Stimulated activated naive CD8-positive, alpha-beta T cell treated with anti-CD3 and anti-CD28 coated beads, Interleukin-15, Interleukin-2, amounts not matched to agents 100 ng/mL and 50 ng/mL, for 24 hours (primary cell): ENCODE data around the gene HAPLN3.

Experiments
- H3K27ac Mint-ChIP-seq: one replicate; pipeline ENCODE4 v1.8.0; 2021; ENCODE audit warnings: mild to moderate bottlenecking, mixed read lengths
- H3K27me3 Mint-ChIP-seq: one replicate; pipeline ENCODE4 v1.8.0; 2021; ENCODE audit warnings: mixed read lengths
- H3K36me3 Mint-ChIP-seq: one replicate; pipeline ENCODE4 v1.8.0; 2021; ENCODE audit warnings: low read depth, mixed read lengths
- H3K4me1 Mint-ChIP-seq: one replicate; pipeline ENCODE4 v1.8.0; 2021; ENCODE audit warnings: low read depth, mixed read lengths
- H3K4me3 Mint-ChIP-seq: one replicate; pipeline ENCODE4 v1.8.0; 2021; ENCODE audit warnings: mild to moderate bottlenecking, mixed read lengths
- H3K9me3 Mint-ChIP-seq: one replicate; pipeline ENCODE4 v1.8.0; 2021; ENCODE audit warnings: mixed read lengths

HAPLN3 gene

DNA sequence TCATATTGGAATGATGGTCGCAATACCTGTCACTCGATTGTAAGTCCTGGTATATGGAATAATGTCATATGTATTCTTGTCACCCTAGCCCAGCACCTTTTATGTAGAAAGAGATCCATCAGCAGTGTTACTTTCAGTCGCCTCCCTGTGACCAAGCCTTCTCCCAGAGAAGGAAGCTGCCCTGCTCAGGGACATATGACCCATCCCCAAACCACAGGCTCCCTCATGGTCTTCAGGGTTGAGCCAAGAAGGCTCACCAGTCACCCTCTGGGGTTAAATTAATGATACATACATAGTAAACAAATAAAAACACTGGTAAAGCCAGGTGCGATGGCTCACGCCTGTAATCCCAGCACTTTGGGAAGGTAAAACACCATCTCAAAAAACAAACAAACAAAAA is 22.4 kb upstream of the HAPLN3 start:
- Mint-ChIP-seq H3K36me3 (no peaks in the 10 kb centered on the region), H3K4me1 (peaks cover 28% of the 10 kb centered on the region), H3K9me3 (no peaks in the 10 kb centered on the region), H3K27ac (no peak overlapping the region), H3K27me3 (peaks cover 8% of the 10 kb centered on the region), H3K4me3 (no peak overlapping the region)

DNA sequence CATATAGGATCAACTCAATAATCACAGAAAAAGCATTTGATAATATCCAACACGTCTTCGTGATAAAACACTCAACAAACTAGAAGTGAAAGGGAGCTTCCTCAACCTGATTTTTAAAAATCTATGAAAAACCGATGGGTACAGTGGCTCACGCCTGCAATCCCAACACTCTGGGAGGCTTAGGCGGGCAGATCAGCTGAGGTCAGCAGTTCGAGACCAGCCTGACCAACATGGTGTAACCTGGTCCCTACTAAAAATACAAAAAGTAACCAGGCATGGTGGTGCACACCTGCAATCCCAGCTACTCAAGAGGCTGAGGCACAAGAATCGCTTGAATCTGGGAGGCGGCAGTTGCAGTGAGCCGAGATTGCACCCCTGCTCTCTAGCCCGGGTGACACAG is 20.0 kb upstream of the HAPLN3 start:
- Mint-ChIP-seq H3K27ac (no peak overlapping the region), H3K27me3 (peaks cover 5% of the 10 kb centered on the region), H3K9me3 (no peaks in the 10 kb centered on the region), H3K36me3 (no peaks in the 10 kb centered on the region), H3K4me1 (peaks cover 34% of the 10 kb centered on the region), H3K4me3 (no peak overlapping the region)

DNA sequence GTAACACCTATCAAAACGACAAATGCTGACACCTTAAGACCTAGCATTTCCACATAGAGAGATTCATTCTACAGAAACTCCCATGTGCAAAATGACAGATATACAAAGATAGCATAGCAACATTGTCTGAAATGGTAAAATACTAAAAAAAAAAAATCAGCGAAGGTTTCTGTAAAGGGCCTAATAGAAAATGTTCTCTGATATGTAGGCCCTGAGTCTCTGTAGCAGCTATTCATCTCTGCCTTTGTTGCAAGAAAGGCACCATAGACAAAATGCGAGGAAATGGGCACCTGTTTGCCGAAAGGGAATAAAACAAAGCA is 18.5 kb upstream of the HAPLN3 start:
- H3K9me3 Mint-ChIP-seq = no peaks in the 10 kb centered on the region
- H3K36me3 Mint-ChIP-seq = no peaks in the 10 kb centered on the region
- H3K27ac Mint-ChIP-seq = peak overlapping the region; percentile 94
- H3K27me3 Mint-ChIP-seq = peaks cover 2% of the 10 kb centered on the region
- peak overlapping the region; percentile 92 for H3K4me3 Mint-ChIP-seq
- H3K4me1 Mint-ChIP-seq = peaks cover 26% of the 10 kb centered on the region

DNA sequence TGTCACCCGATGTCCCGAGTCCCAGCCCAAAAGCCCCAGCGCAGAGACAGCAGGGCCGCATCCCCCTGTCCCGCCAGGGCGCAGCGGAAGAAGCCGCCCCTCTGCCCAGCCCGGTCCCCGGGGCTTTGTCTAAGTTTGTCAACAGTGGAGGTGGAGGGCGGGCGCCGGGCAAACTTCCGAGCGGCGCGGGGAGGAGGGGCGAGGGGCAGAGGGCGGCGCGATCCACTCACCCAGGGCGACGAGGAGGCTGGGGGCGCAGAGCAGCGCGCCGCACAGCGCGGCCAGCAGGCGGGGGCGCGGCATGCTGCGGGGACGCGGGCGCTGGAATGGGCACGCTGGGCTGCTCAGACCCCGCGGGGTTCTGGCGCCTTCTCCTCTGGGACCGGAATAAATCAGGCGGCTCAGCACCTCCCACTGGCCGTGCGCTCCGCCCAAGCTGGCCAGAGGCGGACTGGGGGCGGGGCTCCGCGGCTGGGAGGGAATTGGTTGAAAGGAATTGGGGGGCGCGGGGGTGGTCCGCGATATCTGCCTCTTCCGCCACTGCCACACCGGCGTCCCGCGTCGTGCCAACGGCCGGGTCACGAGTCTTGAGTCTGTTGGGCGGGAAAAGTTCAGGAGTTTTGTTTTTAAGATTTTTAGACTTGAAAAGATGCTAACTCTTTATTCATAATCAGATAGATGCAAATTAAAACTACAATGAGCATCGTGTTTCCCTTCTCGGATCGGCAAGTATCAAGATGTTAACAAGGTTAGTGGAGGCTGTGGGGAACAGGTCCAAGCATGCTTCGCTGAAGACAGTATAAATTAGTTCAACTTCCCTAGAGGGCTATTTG is 17.9 kb upstream of the HAPLN3 start, which contains the start of gene MFGE8:
Gene MFGE8 (minus strand): TSS at position 363 of the 833 bp plus-strand sequence. CDS start 60 bp downstream, at position 303.
- no peaks in the 10 kb centered on the region for H3K27me3 Mint-ChIP-seq
- peak within 1 kb of the TSS; percentile 92 for H3K4me3 Mint-ChIP-seq
- peak within 1 kb of the TSS; percentile 94 for H3K27ac Mint-ChIP-seq
- peaks cover 23% of the 10 kb centered on the region for H3K4me1 Mint-ChIP-seq
- no peaks in the 10 kb centered on the region for H3K9me3 Mint-ChIP-seq
- no peaks in the 10 kb centered on the region for H3K36me3 Mint-ChIP-seq

DNA sequence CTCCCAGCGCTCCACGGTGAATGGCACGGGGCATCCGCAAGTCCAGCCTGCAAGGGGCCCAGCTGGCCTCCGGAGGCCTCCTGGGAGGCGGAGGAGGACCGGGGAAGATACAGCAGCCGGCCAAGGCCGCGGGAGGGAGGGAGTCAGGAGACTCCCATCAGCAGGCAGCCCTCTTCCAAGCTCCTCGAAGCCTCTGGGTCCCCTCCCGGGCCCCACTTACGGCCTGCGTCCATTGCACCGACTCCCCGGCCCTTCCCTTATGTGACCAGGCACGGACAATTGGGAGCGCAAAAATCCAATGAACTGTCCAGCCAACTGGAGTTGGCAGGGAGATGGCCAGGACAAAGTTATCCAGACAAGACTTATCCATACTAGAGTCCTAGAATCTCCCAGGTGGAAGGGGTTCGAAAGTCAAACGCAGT is 17.2 kb upstream of the HAPLN3 start:
- H3K4me3 Mint-ChIP-seq = peak overlapping the region; percentile 92
- peaks cover 19% of the 10 kb centered on the region for H3K4me1 Mint-ChIP-seq
- H3K36me3 Mint-ChIP-seq = no peaks in the 10 kb centered on the region
- no peak overlapping the region for H3K27ac Mint-ChIP-seq
- H3K27me3 Mint-ChIP-seq = no peaks in the 10 kb centered on the region
- no peaks in the 10 kb centered on the region for H3K9me3 Mint-ChIP-seq

DNA sequence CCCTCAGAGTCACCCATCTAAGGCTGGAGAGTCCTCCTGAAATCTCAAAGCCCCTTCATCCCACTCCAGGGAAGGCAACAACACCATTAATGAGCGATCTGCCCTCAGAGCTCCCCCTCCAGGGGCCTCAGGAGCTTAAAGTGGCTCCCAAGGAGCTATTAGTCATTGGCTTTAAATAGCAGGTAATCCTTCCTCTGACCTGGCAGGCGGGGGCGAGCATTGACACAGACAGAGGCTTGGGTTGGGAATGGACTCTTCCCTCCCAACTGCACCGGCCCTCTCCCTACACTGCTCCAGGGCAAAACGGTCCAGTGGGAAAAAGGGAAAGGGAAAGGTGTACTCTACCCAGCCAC is 16.4 kb upstream of the HAPLN3 start:
- peaks cover 19% of the 10 kb centered on the region for H3K4me1 Mint-ChIP-seq
- no peak overlapping the region for H3K27ac Mint-ChIP-seq

DNA sequence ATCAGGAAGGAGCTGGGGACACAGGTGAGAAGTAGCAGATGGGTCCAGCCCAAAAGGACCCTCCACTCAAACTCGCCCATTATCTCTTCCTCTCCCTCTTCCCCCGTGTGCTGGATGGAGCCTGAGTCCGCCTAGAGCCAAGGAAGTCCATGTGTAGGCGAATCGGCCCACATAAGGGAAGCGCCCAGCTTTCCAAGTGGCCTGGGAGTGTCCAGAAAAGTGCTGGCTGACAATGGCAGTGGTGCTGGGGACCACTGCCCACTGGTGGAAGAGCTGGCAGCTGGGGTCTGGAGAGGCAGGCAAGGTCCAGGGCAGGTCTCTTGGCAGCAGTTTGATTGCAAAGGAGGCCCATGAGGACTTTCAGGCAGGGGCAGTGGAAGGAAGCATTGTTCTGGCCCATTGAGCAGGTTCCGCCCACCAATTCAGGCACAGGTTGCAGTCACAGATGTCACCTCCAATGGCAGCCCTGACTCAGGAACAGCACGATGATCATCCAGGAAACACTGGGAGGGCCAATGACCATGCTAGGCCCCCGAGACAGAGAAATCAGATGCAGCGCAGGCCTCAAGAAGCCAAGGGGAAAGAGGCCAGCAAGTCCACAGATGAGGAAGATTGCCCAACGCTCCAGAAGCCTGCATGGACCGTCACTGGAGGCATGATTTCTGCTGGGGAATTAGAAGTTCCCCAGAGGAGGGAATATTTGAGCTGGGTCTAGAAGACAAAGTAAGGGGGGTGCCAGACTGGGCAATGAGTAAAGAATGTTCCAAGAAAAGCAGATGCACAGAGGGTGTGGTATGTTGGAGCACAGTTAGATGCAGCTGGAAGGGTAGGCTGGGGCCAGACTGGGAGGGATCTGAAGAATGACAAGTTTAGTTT is 14.8 kb upstream of the HAPLN3 start:
- no peak overlapping the region for H3K4me3 Mint-ChIP-seq
- no peaks in the 10 kb centered on the region for H3K36me3 Mint-ChIP-seq
- H3K27me3 Mint-ChIP-seq = no peaks in the 10 kb centered on the region
- no peaks in the 10 kb centered on the region for H3K9me3 Mint-ChIP-seq
- peaks cover 20% of the 10 kb centered on the region for H3K4me1 Mint-ChIP-seq
- no peak overlapping the region for H3K27ac Mint-ChIP-seq

More for the DNA sequence above, 16.4 kb upstream of the HAPLN3 start:
- Mint-ChIP-seq H3K4me3 (peak overlapping the region; percentile 92), H3K36me3 (no peaks in the 10 kb centered on the region), H3K9me3 (no peaks in the 10 kb centered on the region), H3K27me3 (no peaks in the 10 kb centered on the region)

DNA sequence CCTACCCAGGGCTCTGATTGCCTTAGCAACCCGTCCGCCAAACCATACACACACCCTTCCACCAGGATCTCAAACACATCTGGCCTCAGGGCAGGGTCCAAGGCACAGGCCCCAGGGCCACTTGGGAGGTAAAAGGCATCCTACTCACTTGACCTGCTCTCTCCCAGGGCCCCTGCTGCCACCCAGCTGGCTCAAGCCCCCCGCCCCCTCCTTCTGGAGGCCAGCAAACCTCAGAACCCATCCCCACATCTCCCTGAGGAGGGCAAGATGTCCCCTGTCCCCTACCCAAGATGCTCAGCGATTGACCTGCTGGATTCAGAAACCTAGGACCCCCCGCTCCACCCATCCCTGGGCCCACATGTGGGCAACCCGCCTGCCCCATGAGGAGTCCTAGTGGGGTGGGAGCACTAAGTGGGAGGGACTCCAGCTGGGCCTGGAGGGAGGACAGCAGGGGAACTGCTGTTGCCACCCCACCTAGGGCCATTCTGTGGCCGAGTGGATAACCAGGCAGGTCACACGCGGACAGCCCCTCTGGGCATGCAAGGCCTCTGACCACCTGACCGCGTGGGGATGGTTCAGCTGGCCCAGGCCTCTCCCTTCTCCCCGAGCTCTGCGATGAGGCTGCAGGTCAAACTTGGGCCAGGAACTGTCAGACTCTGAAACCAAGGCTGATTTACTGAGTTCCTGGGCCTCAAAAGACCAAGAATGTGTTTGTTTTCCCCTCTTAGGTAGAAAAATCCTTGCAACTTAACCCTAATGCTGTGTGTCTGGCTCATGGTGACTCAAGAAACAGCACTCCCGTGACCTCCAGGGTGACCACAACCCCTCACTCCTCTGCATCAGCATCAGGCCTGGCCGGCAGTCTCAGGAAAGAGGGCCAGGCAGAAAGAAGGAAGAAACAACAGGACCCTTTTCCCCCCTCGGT is 13.6 kb upstream of the HAPLN3 start:
- no peaks in the 10 kb centered on the region for H3K36me3 Mint-ChIP-seq
- no peak overlapping the region for H3K4me3 Mint-ChIP-seq
- peak overlapping the region; percentile 5 for H3K27ac Mint-ChIP-seq
- no peaks in the 10 kb centered on the region for H3K27me3 Mint-ChIP-seq
- H3K9me3 Mint-ChIP-seq = no peaks in the 10 kb centered on the region
- H3K4me1 Mint-ChIP-seq = peaks cover 32% of the 10 kb centered on the region

DNA sequence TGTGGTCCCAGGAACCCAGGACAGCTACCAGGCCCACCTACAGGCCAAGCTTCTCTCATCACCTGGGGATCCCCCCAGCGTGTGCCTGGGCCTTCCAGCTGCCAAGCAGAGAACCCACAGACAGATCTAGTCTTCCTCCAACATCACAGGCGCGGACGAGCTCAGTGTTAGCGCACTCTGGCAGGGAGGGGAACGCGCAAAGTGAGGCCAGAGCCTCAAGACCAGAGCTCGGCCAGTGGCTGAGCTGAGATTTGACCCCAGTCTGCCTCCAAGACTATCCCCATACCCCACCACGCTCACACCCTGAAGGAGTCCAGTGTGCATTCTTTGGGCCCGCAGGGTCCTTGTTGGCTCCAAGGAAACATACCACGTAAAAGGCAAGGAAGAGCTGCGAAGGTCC is 12.8 kb upstream of the HAPLN3 start:
- H3K27ac Mint-ChIP-seq = no peak overlapping the region
- peaks cover 31% of the 10 kb centered on the region for H3K4me1 Mint-ChIP-seq
- no peaks in the 10 kb centered on the region for H3K36me3 Mint-ChIP-seq
- H3K9me3 Mint-ChIP-seq = no peaks in the 10 kb centered on the region
- no peaks in the 10 kb centered on the region for H3K27me3 Mint-ChIP-seq
- H3K4me3 Mint-ChIP-seq = no peak overlapping the region

DNA sequence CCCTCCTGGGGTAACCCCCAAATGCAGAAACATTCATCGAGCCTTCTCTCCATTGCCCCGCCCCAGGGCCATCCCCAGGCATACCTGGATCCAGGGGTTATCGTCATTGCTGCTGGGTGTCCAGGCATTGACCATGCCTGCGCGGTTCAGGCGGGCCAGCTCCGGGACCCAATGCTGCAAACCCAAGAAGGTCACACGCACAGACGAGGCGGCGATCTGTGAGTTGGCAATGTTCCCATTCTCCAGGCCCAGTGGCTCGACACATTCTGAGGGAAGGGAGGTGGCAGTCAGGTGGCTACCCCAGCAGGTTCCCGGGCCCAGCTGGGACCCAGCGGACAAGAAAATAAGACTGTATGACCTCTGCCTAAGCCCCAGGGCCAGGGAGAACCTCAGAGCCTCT is 11.8 kb upstream of the HAPLN3 start:
- Mint-ChIP-seq H3K9me3 (no peaks in the 10 kb centered on the region), H3K4me3 (no peak overlapping the region), H3K27me3 (no peaks in the 10 kb centered on the region), H3K4me1 (peaks cover 30% of the 10 kb centered on the region), H3K27ac (no peak overlapping the region), H3K36me3 (no peaks in the 10 kb centered on the region)

DNA sequence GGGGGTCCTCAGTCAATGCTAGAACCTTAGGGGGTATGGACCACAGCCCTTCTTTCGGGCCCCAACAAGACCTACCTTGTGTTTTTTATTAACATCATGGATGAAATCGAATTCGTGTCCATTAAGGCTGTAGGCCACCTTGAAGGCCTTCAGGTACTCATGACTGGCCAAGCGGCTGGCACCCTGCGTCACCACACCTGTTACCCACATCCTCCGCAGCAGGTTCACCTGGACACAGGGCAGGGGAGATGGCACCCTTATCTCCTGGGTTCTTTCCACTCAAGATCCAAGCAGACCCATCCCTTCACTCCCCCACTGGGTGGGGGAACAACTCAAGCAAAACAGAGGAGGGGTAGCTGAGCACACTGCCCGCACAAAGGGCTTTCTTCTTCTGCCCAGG is 11.2 kb upstream of the HAPLN3 start:
- Mint-ChIP-seq H3K4me3 (no peak overlapping the region), H3K27ac (no peak overlapping the region), H3K27me3 (no peaks in the 10 kb centered on the region), H3K9me3 (no peaks in the 10 kb centered on the region), H3K36me3 (no peaks in the 10 kb centered on the region), H3K4me1 (peaks cover 26% of the 10 kb centered on the region)

DNA sequence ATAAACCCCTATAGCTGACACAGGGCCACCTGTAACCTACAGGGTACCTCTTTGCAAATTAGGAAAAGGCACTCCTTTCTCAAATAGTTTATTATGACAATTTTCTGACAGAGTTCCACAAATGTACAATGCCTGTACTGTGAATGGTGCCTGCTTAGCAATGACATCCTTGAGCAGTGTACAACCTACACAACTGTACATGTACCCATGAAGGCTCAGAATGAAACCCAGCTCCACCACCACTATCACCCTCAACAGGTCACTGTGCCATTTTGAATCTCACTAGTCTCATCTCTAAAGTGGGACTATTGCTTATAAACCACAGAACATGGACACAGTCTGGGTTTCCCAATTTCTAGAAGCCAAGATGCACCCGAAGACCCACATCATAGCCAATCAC is 10.8 kb upstream of the HAPLN3 start:
- Mint-ChIP-seq H3K27me3 (no peaks in the 10 kb centered on the region), H3K9me3 (no peaks in the 10 kb centered on the region), H3K4me1 (peaks cover 25% of the 10 kb centered on the region), H3K4me3 (no peak overlapping the region), H3K27ac (no peak overlapping the region), H3K36me3 (no peaks in the 10 kb centered on the region)

DNA sequence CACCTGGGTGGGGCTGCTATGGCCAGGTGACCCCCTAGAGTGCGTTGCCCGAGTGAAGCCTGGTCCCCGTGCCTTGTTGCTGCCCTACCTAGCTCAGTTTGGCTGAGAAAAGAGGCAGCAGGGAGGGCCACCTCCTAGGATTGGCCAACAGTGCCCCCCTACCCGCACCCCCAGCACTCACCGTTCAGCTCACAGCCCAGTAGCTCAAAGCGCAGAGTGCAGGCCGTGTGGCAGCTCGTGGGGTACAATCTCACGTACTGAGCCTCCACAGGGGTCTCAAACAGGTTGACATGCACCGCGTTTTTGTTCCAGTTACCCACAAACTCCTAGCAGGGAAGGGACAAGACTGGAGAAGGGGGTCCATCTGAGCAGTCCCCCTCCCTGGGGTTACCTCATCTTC is 10.2 kb upstream of the HAPLN3 start:
- H3K27ac Mint-ChIP-seq = no peak overlapping the region

DNA sequence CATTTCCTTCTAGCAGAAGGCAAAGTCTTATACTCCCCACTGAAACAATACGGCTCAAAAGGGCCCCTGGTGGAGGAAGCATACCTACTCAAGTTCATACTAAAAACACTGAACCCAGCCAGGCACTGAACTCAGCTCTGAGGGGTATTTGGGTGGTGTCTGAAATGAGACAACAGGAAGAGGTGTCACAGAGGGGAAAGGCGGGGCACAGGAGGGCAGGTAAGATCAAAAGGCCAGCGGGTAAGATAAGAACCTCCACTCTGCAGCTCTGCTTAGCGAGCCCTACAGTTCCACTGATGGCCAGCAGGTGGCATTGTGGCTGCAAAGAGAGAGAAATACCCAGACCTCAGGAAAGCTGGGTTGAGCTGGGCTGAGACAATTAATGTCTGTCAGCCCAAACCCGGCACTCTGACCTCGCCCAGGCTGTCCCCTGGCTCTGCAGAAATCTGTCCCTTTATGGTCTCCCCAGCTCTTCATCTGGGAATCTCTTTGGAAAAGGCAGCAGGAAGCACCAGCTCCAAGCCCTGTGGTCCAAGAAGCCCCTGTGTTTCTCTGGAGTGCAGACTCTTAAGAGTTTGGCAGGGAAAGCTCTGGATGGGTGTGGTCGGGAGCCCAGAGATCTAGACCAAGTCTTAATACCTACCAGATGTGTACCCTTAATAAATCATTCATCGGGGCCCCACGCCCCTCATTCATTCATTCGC is 9.4 kb upstream of the HAPLN3 start:
- Mint-ChIP-seq H3K27ac (peak overlapping the region; percentile 29), H3K36me3 (no peaks in the 10 kb centered on the region), H3K9me3 (no peaks in the 10 kb centered on the region), H3K27me3 (no peaks in the 10 kb centered on the region), H3K4me1 (peaks cover 20% of the 10 kb centered on the region), H3K4me3 (no peak overlapping the region)

More for the DNA sequence above, 10.2 kb upstream of the HAPLN3 start:
- H3K27me3 Mint-ChIP-seq = no peaks in the 10 kb centered on the region
- no peak overlapping the region for H3K4me3 Mint-ChIP-seq
- no peaks in the 10 kb centered on the region for H3K9me3 Mint-ChIP-seq
- H3K36me3 Mint-ChIP-seq = no peaks in the 10 kb centered on the region
- peaks cover 20% of the 10 kb centered on the region for H3K4me1 Mint-ChIP-seq
